ENCODE results near the gene TMEM186.

The TMEM186 gene

GRCh38 chr16:8773537-8773936, 23.9 kb downstream of the TMEM186 start:
- H3K36me3 ChIP-seq (ENCODE audit: insufficient read depth, low read length): no peaks in the 10 kb centered on the region
- H3K9me3 ChIP-seq (ENCODE audit: control insufficient read depth, insufficient read depth, low read length): no peaks in the 10 kb centered on the region
- H3K4me1 ChIP-seq (ENCODE audit: insufficient read depth, low read length): peaks cover 6% of the 10 kb centered on the region; the same call in 1 of the 2 replicates
- H3K9ac ChIP-seq (ENCODE audit: low read depth, low read length): no peak overlapping the region

- H3K9ac ChIP-seq (ENCODE audit: low read depth, low read length): no peak overlapping the region
- H3K9me3 ChIP-seq (ENCODE audit: control insufficient read depth, insufficient read depth, low read length): no peaks in the 10 kb centered on the region
- no peaks in the 10 kb centered on the region for H3K36me3 ChIP-seq (ENCODE audit: insufficient read depth, low read length)
- no peaks in the 10 kb centered on the region for H3K4me1 ChIP-seq (ENCODE audit: insufficient read depth, low read length)
Observed at GRCh38 chr16:8768692-8769091, 28.7 kb downstream of the TMEM186 start.

GRCh38 chr16:8768283-8768682, 29.2 kb downstream of the TMEM186 start:
- no peaks in the 10 kb centered on the region for H3K36me3 ChIP-seq (ENCODE audit: insufficient read depth, low read length)
- no peak overlapping the region for H3K9ac ChIP-seq (ENCODE audit: low read depth, low read length)
- no peaks in the 10 kb centered on the region for H3K9me3 ChIP-seq (ENCODE audit: control insufficient read depth, insufficient read depth, low read length)
- no peaks in the 10 kb centered on the region for H3K4me1 ChIP-seq (ENCODE audit: insufficient read depth, low read length)

GRCh38 chr16:8767176-8767575, 30.3 kb downstream of the TMEM186 start:
- no peaks in the 10 kb centered on the region for H3K36me3 ChIP-seq (ENCODE audit: insufficient read depth, low read length)
- H3K9ac ChIP-seq (ENCODE audit: low read depth, low read length): no peak overlapping the region
- no peaks in the 10 kb centered on the region for H3K9me3 ChIP-seq (ENCODE audit: control insufficient read depth, insufficient read depth, low read length)
- no peaks in the 10 kb centered on the region for H3K4me1 ChIP-seq (ENCODE audit: insufficient read depth, low read length)

GRCh38 chr16:8764525-8765250, 32.8 kb downstream of the TMEM186 start:
- H3K9ac ChIP-seq (ENCODE audit: low read depth, low read length): no peak overlapping the region
- H3K36me3 ChIP-seq (ENCODE audit: insufficient read depth, low read length): no peaks in the 10 kb centered on the region
- no peaks in the 10 kb centered on the region for H3K4me1 ChIP-seq (ENCODE audit: insufficient read depth, low read length)
- H3K9me3 ChIP-seq (ENCODE audit: control insufficient read depth, insufficient read depth, low read length): no peaks in the 10 kb centered on the region

- Histone ChIP-seq H3K9me3 (ENCODE audit: control insufficient read depth, insufficient read depth, low read length) (no peaks in the 10 kb centered on the region), H3K4me1 (ENCODE audit: insufficient read depth, low read length) (no peaks in the 10 kb centered on the region), H3K36me3 (ENCODE audit: insufficient read depth, low read length) (no peaks in the 10 kb centered on the region), H3K9ac (ENCODE audit: low read depth, low read length) (no peak overlapping the region)
Observed at GRCh38 chr16:8763899-8764298, 33.5 kb downstream of the TMEM186 start.

GRCh38 chr16:8763083-8763482, 34.4 kb downstream of the TMEM186 start:
- no peaks in the 10 kb centered on the region for H3K36me3 ChIP-seq (ENCODE audit: insufficient read depth, low read length)
- H3K9ac ChIP-seq (ENCODE audit: low read depth, low read length): no peak overlapping the region
- no peaks in the 10 kb centered on the region for H3K9me3 ChIP-seq (ENCODE audit: control insufficient read depth, insufficient read depth, low read length)
- no peaks in the 10 kb centered on the region for H3K4me1 ChIP-seq (ENCODE audit: insufficient read depth, low read length)

- Histone ChIP-seq H3K36me3 (ENCODE audit: insufficient read depth, low read length) (no peaks in the 10 kb centered on the region), H3K9ac (ENCODE audit: low read depth, low read length) (no peak overlapping the region), H3K4me1 (ENCODE audit: insufficient read depth, low read length) (no peaks in the 10 kb centered on the region), H3K9me3 (ENCODE audit: control insufficient read depth, insufficient read depth, low read length) (no peaks in the 10 kb centered on the region)
Observed at GRCh38 chr16:8762254-8762653, 35.2 kb downstream of the TMEM186 start.

- no peaks in the 10 kb centered on the region for H3K9me3 ChIP-seq (ENCODE audit: control insufficient read depth, insufficient read depth, low read length)
- H3K36me3 ChIP-seq (ENCODE audit: insufficient read depth, low read length): no peaks in the 10 kb centered on the region
- H3K4me1 ChIP-seq (ENCODE audit: insufficient read depth, low read length): no peaks in the 10 kb centered on the region
- H3K9ac ChIP-seq (ENCODE audit: low read depth, low read length): no peak overlapping the region
Observed at GRCh38 chr16:8761078-8761477, 36.4 kb downstream of the TMEM186 start.

- Histone ChIP-seq H3K9me3 (ENCODE audit: control insufficient read depth, insufficient read depth, low read length) (no peaks in the 10 kb centered on the region), H3K36me3 (ENCODE audit: insufficient read depth, low read length) (no peaks in the 10 kb centered on the region), H3K4me1 (ENCODE audit: insufficient read depth, low read length) (no peaks in the 10 kb centered on the region), H3K9ac (ENCODE audit: low read depth, low read length) (no peak overlapping the region)
Observed at GRCh38 chr16:8760021-8760420, 37.4 kb downstream of the TMEM186 start.

- Histone ChIP-seq H3K4me1 (ENCODE audit: insufficient read depth, low read length) (no peaks in the 10 kb centered on the region), H3K36me3 (ENCODE audit: insufficient read depth, low read length) (no peaks in the 10 kb centered on the region), H3K9ac (ENCODE audit: low read depth, low read length) (no peak overlapping the region), H3K9me3 (ENCODE audit: control insufficient read depth, insufficient read depth, low read length) (no peaks in the 10 kb centered on the region)
Observed at GRCh38 chr16:8758022-8758421, 39.4 kb downstream of the TMEM186 start.

GRCh38 chr16:8756755-8757154, 40.7 kb downstream of the TMEM186 start:
- H3K9ac ChIP-seq (ENCODE audit: low read depth, low read length): no peak overlapping the region
- H3K9me3 ChIP-seq (ENCODE audit: control insufficient read depth, insufficient read depth, low read length): no peaks in the 10 kb centered on the region
- no peaks in the 10 kb centered on the region for H3K36me3 ChIP-seq (ENCODE audit: insufficient read depth, low read length)
- H3K4me1 ChIP-seq (ENCODE audit: insufficient read depth, low read length): peaks cover 3% of the 10 kb centered on the region

- Histone ChIP-seq H3K9me3 (ENCODE audit: control insufficient read depth, insufficient read depth, low read length) (no peaks in the 10 kb centered on the region), H3K9ac (ENCODE audit: low read depth, low read length) (no peak overlapping the region), H3K4me1 (ENCODE audit: insufficient read depth, low read length) (peaks cover 10% of the 10 kb centered on the region), H3K36me3 (ENCODE audit: insufficient read depth, low read length) (no peaks in the 10 kb centered on the region)
Observed at GRCh38 chr16:8753416-8754054, 43.9 kb downstream of the TMEM186 start.

- Histone ChIP-seq H3K36me3 (ENCODE audit: insufficient read depth, low read length) (no peaks in the 10 kb centered on the region), H3K4me1 (ENCODE audit: insufficient read depth, low read length) (peaks cover 10% of the 10 kb centered on the region), H3K9ac (ENCODE audit: low read depth, low read length) (no peak overlapping the region), H3K9me3 (ENCODE audit: control insufficient read depth, insufficient read depth, low read length) (no peaks in the 10 kb centered on the region)
Observed at GRCh38 chr16:8752706-8753105, 44.7 kb downstream of the TMEM186 start.
